DND-41 (cell line): ENCODE data around the gene SLC24A4.

Experiments
- ATAC-seq: fragments of 200-7000 bp; cut with Tn5 transposase; 3 replicates; pipeline ENCODE4 v1.9.1; 2021; ENCODE audit warnings: low read depth; ENCODE audit not compliant: insufficient read depth
- DNase-seq: peaks from one replicate; pipeline ENCODE4 v3.0.0-alpha.2; 2020
- H2AFZ ChIP-seq: 2 replicates; pipeline ENCODE4 v1.6.0; 2012; ENCODE audit warnings: low read depth, low read length
- H3K27ac ChIP-seq: 2 replicates; pipeline ENCODE4 v1.5.1; 2012; ENCODE audit warnings: low read length, inconsistent platforms
- H3K27me3 ChIP-seq: fragments of 200-600 bp; sonication (generic); 2 replicates; pipeline ENCODE4 v1.6.0; 2012; ENCODE audit warnings: low read length, mild to moderate bottlenecking, inconsistent platforms; ENCODE audit not compliant: insufficient read depth, poor library complexity
- H3K36me3 ChIP-seq: 2 replicates; pipeline ENCODE4 v1.5.1; 2012; ENCODE audit warnings: low read length, inconsistent platforms; ENCODE audit not compliant: insufficient read depth
- H3K4me1 ChIP-seq: 2 replicates; pipeline ENCODE4 v1.5.1; 2012; ENCODE audit warnings: mild to moderate bottlenecking, low read length; ENCODE audit not compliant: insufficient read depth
- H3K4me2 ChIP-seq: 2 replicates; pipeline ENCODE4 v1.6.0; 2012; ENCODE audit warnings: mild to moderate bottlenecking, moderate library complexity, low read length, inconsistent platforms; ENCODE audit not compliant: insufficient read depth
- H3K4me3 ChIP-seq, 2 experiments: fragments of 200-600 bp in 1 of 2; shearing (Covaris generic) in 1 of 2; 2 replicates each; pipeline ENCODE4 v1.5.1; 2012 to 2016; ENCODE audit warnings: inconsistent platforms in 2 of 2, low read length in 2 of 2, mild to moderate bottlenecking in 2 of 2, low read depth in 1 of 2, moderate library complexity in 1 of 2
- H3K79me2 ChIP-seq: 2 replicates; pipeline ENCODE4 v1.6.0; 2012; ENCODE audit warnings: low read length, inconsistent platforms; ENCODE audit not compliant: insufficient read depth
- H3K9ac ChIP-seq: 2 replicates; pipeline ENCODE4 v1.6.0; 2012; ENCODE audit warnings: low read depth, mild to moderate bottlenecking, inconsistent platforms, low read length, moderate library complexity
- H3K9me3 ChIP-seq: 2 replicates; pipeline ENCODE4 v1.5.1; 2012; ENCODE audit warnings: low read length, moderate library complexity, mild to moderate bottlenecking, inconsistent platforms; ENCODE audit not compliant: insufficient read depth, severe bottlenecking
- H4K20me1 ChIP-seq: 2 replicates; pipeline ENCODE4 v1.6.0; 2012; ENCODE audit warnings: low read length; ENCODE audit not compliant: insufficient read depth
- CTCF ChIP-seq: IDR thresholded peaks from 2 replicates; pipeline ENCODE4 v1.5.1; 2012; ENCODE audit warnings: borderline replicate concordance, low read length, moderate library complexity, mild to moderate bottlenecking; ENCODE audit not compliant: poor library complexity, severe bottlenecking; ENCODE audit errors: extremely low read depth
- EZH2 ChIP-seq: IDR thresholded peaks from 3 replicates; pipeline ENCODE4 v1.6.1; 2012; ENCODE audit warnings: borderline replicate concordance, low read depth, mild to moderate bottlenecking, moderate library complexity, low read length, inconsistent platforms; ENCODE audit not compliant: severe bottlenecking

The SLC24A4 gene

GRCh38 chr14:92515546-92516343 lies 192.8 kb downstream of the SLC24A4 start:
- Histone ChIP-seq H4K20me1 (no peaks in the 10 kb centered on the region), H3K9me3 (no peaks in the 10 kb centered on the region), H3K27ac (no peak overlapping the region), H3K4me2 (no peak overlapping the region), H2AFZ (no peak overlapping the region), H3K4me1 (no peaks in the 10 kb centered on the region), H3K36me3 (no peaks in the 10 kb centered on the region), H3K27me3 (no peaks in the 10 kb centered on the region), H3K79me2 (no peaks in the 10 kb centered on the region), H3K4me3 (no peak overlapping the region), H3K9ac (no peak overlapping the region)
- no peak for TF ChIP-seq CTCF
- no peak for TF ChIP-seq EZH2
- DNase-seq, result no peak
- no peak for ATAC-seq

GRCh38 chr14:92516344-92516965 lies 193.5 kb downstream of the SLC24A4 start:
- no peak overlapping the region for H3K9ac ChIP-seq
- no peak for TF ChIP-seq CTCF
- no peak for TF ChIP-seq EZH2
- no peak overlapping the region for H3K27ac ChIP-seq

GRCh38 chr14:92516966-92517506 lies 194.1 kb downstream of the SLC24A4 start:
- H4K20me1 ChIP-seq, result no peaks in the 10 kb centered on the region
- H3K36me3 ChIP-seq, result no peaks in the 10 kb centered on the region
- no peak overlapping the region for H3K9ac ChIP-seq
- H3K4me3 ChIP-seq, result no peak overlapping the region
- H3K4me2 ChIP-seq, result no peak overlapping the region
- TF ChIP-seq CTCF, result no peak
- no peak for TF ChIP-seq EZH2
- no peaks in the 10 kb centered on the region for H3K4me1 ChIP-seq
- H2AFZ ChIP-seq, result no peak overlapping the region
- no peak for ATAC-seq
- DNase-seq, result no peak
- no peaks in the 10 kb centered on the region for H3K27me3 ChIP-seq
- H3K27ac ChIP-seq, result no peak overlapping the region
- H3K79me2 ChIP-seq, result no peaks in the 10 kb centered on the region
- H3K9me3 ChIP-seq, result no peaks in the 10 kb centered on the region

More at GRCh38 chr14:92516344-92516965, 193.5 kb downstream of the SLC24A4 start:
- H3K9me3 ChIP-seq, result no peaks in the 10 kb centered on the region
- H3K27me3 ChIP-seq, result no peaks in the 10 kb centered on the region
- no peak overlapping the region for H2AFZ ChIP-seq
- no peak overlapping the region for H3K4me2 ChIP-seq
- ATAC-seq, result no peak
- no peaks in the 10 kb centered on the region for H4K20me1 ChIP-seq
- DNase-seq, result no peak
- H3K36me3 ChIP-seq, result no peaks in the 10 kb centered on the region
- no peaks in the 10 kb centered on the region for H3K4me1 ChIP-seq
- no peak overlapping the region for H3K4me3 ChIP-seq
- H3K79me2 ChIP-seq, result no peaks in the 10 kb centered on the region
